GM23338 (cell line): ENCODE results near the gene TTC8.

Experiments used
- CREB1 ChIP-seq: fragments of 250-450 bp; sonication (Bioruptor Pico); IDR thresholded peaks from 2 replicates; pipeline ENCODE4 v1.5.0; 2020; ENCODE audit warnings: low read depth, mild to moderate bottlenecking, moderate library complexity
- EZH2 ChIP-seq: fragments of 200-600 bp; sonication (generic); IDR thresholded peaks from one replicate; pipeline ENCODE4 v1.8.0; 2017; ENCODE audit warnings: antibody characterized with exemption, mild to moderate bottlenecking, low read depth; ENCODE audit not compliant: unreplicated experiment
- NANOG ChIP-seq: IDR thresholded peaks from 2 replicates; pipeline ENCODE4 v1.6.1; 2016; ENCODE audit warnings: antibody characterized with exemption, borderline replicate concordance
- POLR2AphosphoS5 ChIP-seq: IDR thresholded peaks from 2 replicates; pipeline ENCODE4 v1.6.1; 2016; ENCODE audit warnings: antibody characterized with exemption, low read depth
- REST ChIP-seq: IDR thresholded peaks from one replicate; pipeline ENCODE4 v1.6.1; 2018; ENCODE audit warnings: antibody characterized with exemption; ENCODE audit not compliant: unreplicated experiment
- TF ChIP-seq, protein P1 (sequence below), 2 experiments: fragments of 200-600 bp in 1 of 2; sonication (generic) in 1 of 2; conservative IDR thresholded peaks; 2 replicates each; pipeline versions ENCODE4 v1.5.1 to v1.6.1; 2016 to 2017; ENCODE audit warnings: antibody characterized with exemption in 2 of 2, low read depth in 2 of 2, mild to moderate bottlenecking in 2 of 2, moderate library complexity in 1 of 2

DNA sequence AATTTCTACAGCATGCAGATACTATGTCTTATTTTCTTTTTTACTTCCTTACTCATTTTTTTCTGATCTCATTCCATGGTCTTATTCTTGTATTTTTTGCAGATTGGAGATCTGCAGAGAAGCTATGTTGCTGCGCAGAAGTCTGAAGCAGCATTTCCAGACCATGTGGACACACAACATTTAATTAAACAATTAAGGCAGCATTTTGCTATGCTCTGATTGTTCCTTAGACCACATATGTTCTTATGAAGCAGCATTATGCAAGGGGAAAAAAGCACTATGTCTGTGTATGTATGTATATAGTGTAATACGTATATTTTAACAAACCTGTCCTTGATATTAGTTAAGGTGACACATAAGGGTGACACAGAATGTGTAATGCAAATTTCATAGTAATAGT is 52.7 kb downstream of the TTC8 start:
- TF ChIP-seq CREB1 (CRISPR knock-in tag) (no peak), EZH2 (no peak), REST (no peak), NANOG (no peak), POLR2AphosphoS5 (no peak)
- TF ChIP-seq, protein P1, sequence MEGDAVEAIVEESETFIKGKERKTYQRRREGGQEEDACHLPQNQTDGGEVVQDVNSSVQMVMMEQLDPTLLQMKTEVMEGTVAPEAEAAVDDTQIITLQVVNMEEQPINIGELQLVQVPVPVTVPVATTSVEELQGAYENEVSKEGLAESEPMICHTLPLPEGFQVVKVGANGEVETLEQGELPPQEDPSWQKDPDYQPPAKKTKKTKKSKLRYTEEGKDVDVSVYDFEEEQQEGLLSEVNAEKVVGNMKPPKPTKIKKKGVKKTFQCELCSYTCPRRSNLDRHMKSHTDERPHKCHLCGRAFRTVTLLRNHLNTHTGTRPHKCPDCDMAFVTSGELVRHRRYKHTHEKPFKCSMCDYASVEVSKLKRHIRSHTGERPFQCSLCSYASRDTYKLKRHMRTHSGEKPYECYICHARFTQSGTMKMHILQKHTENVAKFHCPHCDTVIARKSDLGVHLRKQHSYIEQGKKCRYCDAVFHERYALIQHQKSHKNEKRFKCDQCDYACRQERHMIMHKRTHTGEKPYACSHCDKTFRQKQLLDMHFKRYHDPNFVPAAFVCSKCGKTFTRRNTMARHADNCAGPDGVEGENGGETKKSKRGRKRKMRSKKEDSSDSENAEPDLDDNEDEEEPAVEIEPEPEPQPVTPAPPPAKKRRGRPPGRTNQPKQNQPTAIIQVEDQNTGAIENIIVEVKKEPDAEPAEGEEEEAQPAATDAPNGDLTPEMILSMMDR (conservative IDR thresholded peaks at IDR 0.05; ENCODE audit: low read depth in 2 of 2) = no peak
